Stimulated activated CD4-positive, alpha-beta T cell treated with anti-CD3 and anti-CD28 coated beads, TNF-alpha, amount 100 ng/mL, for 24 hours (primary cell): ENCODE data around the gene HOXD10.

Source experiments
- DNase-seq, 3 experiments: peaks; one replicate each; pipeline ENCODE4 v3.0.0-alpha.2; 2020; ENCODE audit warnings: low read depth in 3 of 3

HOXD10 gene

DNA sequence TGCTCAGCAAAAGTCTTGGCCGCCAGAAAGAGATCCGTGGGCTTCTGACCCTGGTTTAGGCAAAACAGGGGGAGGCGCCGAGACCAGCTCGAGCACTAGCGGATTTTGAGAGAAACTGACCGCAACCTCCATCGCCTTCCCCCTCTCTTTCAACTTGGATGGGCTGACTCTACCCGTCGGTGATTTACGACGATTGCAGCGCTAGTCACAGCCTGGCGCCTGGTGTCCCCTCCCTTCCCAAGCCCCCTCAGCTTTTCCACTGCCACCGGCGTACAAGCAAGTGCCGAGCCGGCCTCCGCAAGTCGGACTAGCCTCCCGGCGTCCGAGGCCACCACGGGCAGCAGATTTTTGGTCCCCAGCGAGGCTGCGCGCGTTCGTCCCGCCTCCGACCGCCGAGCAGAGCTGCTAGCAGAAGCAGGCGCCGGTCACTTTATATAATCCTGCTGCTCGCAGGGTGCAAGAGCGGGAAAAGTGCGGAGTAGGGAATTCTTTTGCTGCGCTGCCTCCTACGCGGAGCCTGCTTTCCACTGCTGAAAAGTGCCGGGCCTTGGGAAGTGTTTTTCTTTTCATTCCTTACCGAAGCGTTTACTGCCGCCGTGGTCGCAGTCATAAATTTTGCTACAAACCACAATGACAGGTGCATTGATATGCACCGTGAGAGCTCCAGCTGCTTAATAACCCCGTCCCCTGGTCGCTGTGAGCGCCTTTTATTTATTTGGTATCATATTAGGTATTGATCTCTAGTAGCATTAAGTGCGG is 48.2 kb downstream of the HOXD10 start:
- DNase-seq = no peak

DNA sequence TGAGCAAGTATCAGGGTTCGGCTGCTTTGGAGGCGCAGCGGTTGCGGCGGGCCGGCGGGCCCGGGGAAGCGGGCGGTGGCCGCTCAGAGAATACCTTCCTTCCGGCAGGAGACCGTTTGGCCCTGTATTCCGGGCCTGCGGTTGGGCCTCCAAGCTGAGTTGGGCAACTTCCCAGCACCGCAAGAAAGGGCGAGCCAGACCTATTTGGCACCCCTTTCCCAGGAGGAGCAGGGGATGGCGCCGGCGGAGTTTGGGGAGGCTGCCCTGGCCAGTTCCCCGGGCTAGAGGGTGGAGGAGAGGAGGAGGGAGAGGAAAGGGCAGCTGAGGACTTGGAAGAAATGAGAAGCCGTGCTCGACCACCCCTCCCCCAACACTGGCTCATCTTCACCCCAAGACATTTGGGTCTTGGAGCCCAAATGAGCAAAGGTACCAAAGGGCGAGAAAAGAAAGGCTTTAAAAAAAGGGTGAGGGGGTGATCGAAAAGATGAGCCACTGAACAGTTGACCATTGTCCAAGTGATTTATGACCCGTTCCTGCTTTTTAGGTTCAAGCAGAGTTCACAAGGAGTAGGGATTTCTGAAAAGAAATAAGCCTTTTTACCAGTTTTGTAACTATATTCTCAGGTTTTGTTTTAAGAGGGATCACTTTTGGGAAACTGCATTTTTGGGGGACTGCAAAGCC is 48.9 kb downstream of the HOXD10 start:
- no peak for DNase-seq

DNA sequence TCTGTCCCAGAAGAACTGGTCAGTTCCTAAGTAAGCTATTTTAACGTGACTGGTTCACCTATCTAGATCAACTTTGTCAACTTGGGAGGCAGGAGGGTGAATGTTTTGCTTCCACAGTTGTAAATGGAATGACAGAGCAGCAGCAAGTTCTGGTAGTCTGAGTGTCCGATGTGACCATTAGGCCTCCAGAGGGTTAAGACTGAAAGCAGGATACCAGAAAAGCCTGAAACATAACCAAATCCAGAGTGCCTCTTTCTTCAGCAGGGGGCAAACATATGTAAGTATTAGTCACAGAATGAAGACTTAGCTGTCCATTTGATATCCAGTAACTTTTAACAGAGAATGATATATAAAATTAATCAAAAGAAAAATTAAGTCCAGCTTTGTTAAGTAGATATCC is 49.7 kb downstream of the HOXD10 start:
- no peak for DNase-seq

DNA sequence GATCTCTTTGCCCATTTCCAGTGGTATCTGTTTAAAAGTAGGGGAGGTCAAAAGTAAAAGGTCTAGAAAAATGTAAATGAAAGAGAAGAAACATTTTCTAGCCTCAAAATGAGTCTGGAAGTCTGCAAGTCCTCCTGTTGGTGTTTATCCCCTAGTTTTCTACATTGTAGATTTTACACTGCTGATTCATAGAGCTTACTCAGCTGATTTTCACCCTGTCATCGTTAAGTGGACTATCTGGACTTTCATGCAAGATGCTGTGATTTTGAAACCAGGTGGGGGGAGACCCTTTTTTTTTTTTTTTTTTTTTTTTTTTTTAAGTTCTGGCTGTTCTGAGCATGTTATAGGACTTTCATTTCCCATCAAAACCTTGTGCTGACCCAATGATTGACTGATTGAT is 50.8 kb downstream of the HOXD10 start:
- no peak for DNase-seq

DNA sequence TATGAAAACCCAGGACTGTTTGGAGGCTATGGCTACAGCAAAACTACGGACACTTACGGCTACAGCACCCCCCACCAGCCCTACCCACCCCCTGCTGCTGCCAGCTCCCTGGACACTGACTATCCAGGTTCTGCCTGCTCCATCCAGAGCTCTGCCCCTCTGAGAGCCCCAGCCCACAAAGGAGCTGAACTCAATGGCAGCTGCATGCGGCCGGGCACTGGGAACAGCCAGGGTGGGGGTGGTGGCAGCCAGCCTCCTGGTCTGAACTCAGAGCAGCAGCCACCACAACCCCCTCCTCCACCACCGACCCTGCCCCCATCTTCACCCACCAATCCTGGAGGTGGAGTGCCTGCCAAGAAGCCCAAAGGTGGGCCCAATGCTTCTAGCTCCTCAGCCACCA is 52.6 kb downstream of the HOXD10 start:
- no peak for DNase-seq
